Measurements from ENCODE around the gene ABCB6. TPM values are rescaled to one million over a fixed set of nuclear protein-coding genes. Genes with fewer than 3 reads are reported as not detected.

ABCB6 gene
- total and polyA plus RNA-seq, 10 of the 15 experiments (the other 5 are each of a cell fraction or from before 2014, with no cell fraction given): 2.3 to 22.1 (median 13.8) TPM

GRCh38 chr2:219209236-219210195 lies 9.2 kb downstream of the ABCB6 start (continued):
- TF ChIP-seq USF2 (IDR thresholded peaks at IDR 0.05; ENCODE audit: borderline replicate concordance, low read depth, low read length) (no peak), NFYA (IDR thresholded peaks at IDR 0.05; ENCODE audit: borderline replicate concordance, low read depth, low read length) (no peak), RAD51 (IDR thresholded peaks at IDR 0.05) (no peak), MTA3 (IDR thresholded peaks at IDR 0.05; ENCODE audit: borderline replicate concordance, low read length) (no peak)
- TF ChIP-seq, protein P1, sequence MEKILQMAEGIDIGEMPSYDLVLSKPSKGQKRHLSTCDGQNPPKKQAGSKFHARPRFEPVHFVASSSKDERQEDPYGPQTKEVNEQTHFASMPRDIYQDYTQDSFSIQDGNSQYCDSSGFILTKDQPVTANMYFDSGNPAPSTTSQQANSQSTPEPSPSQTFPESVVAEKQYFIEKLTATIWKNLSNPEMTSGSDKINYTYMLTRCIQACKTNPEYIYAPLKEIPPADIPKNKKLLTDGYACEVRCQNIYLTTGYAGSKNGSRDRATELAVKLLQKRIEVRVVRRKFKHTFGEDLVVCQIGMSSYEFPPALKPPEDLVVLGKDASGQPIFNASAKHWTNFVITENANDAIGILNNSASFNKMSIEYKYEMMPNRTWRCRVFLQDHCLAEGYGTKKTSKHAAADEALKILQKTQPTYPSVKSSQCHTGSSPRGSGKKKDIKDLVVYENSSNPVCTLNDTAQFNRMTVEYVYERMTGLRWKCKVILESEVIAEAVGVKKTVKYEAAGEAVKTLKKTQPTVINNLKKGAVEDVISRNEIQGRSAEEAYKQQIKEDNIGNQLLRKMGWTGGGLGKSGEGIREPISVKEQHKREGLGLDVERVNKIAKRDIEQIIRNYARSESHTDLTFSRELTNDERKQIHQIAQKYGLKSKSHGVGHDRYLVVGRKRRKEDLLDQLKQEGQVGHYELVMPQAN (conservative IDR thresholded peaks at IDR 0.05): no peak

Data from GM12878 (cell line).